IMR-90 (cell line): ENCODE measurements around the gene CCNYL1. TPM values are rescaled to one million over a fixed set of nuclear protein-coding genes. Genes with fewer than 3 reads are reported as not detected.

ENCODE experiments used
- ATAC-seq: fragments of 200-7000 bp; cut with Tn5 transposase; 2 replicates; pipeline ENCODE4 v1.9.1; 2020; ENCODE audit warnings: low read depth, mild to moderate bottlenecking, moderate library complexity
- BruUV-seq: library from RNA; stranded (reverse); fragments of 400-500 nt; replicated peaks from 2 replicates; lab custom pipeline; 2021; lab: Mats Ljungman, UMichigan
- CTCF ChIA-PET: fragments of 300-600 bp; formaldehyde crosslinking; extraction: SDS; loops from one replicate; lab custom pipeline; 2021; ENCODE audit warnings: antibody characterized with exemption; lab: Yijun Ruan, JAX
- POLR2A ChIA-PET: fragments of 300-600 bp; sonication (Branson Sonifier 250); formaldehyde crosslinking; loops from one replicate; lab custom pipeline; 2022; ENCODE audit warnings: antibody characterized with exemption; ENCODE audit not compliant: unreplicated experiment; lab: Charles Lee
- DNase-seq: peaks from one replicate; pipeline ENCODE4 v3.0.0; 2013
- H2AFZ ChIP-seq: replicated peaks from 2 replicates; pipeline ENCODE3; 2013; ENCODE audit warnings: low read length, mild to moderate bottlenecking; ENCODE audit not compliant: poor library complexity
- H2AK5ac ChIP-seq: 2 replicates; pipeline ENCODE4 v1.6.1; 2013; ENCODE audit warnings: low read depth, low read length, inconsistent platforms
- H2AK9ac ChIP-seq: replicated peaks from 2 replicates; pipeline ENCODE3; 2013; ENCODE audit warnings: mild to moderate bottlenecking, low read depth, low read length, moderate library complexity; ENCODE audit not compliant: poor library complexity
- H2BK120ac ChIP-seq: 2 replicates; pipeline ENCODE4 v1.6.1; 2013; ENCODE audit warnings: low read depth, low read length, inconsistent platforms
- H2BK15ac ChIP-seq: 3 replicates; pipeline ENCODE4 v1.6.1; 2013; ENCODE audit warnings: low read depth, low read length, inconsistent platforms
- H2BK20ac ChIP-seq: 2 replicates; pipeline ENCODE4 v1.6.1; 2013; ENCODE audit warnings: low read depth, mild to moderate bottlenecking, inconsistent platforms, low read length, moderate library complexity
- H2BK5ac ChIP-seq: 2 replicates; pipeline ENCODE4 v1.6.1; 2013; ENCODE audit warnings: mild to moderate bottlenecking, low read depth, low read length, inconsistent platforms; ENCODE audit not compliant: poor library complexity, severe bottlenecking
- H3K14ac ChIP-seq: replicated peaks from 2 replicates; pipeline ENCODE4 v1.6.1; 2013; ENCODE audit warnings: low read depth, low read length, inconsistent platforms
- H3K18ac ChIP-seq: 2 replicates; pipeline ENCODE4 v1.6.1; 2013; ENCODE audit warnings: low read depth, low read length, control low read depth
- H3K23ac ChIP-seq: 2 replicates; pipeline ENCODE4 v1.6.1; 2013; ENCODE audit warnings: low read depth, low read length, inconsistent platforms
- H3K27ac ChIP-seq: 2 replicates; pipeline ENCODE4 v1.5.1; 2013; ENCODE audit warnings: mild to moderate bottlenecking, control low read depth, low read length; ENCODE audit not compliant: insufficient read depth
- H3K27me3 ChIP-seq: 2 replicates; pipeline ENCODE4 v1.6.1; 2013; ENCODE audit warnings: low read length; ENCODE audit not compliant: control insufficient read depth, insufficient read depth
- H3K36me3 ChIP-seq: 2 replicates; pipeline ENCODE4 v1.6.1; 2013; ENCODE audit warnings: low read length, mixed read lengths; ENCODE audit not compliant: control insufficient read depth, insufficient read depth
- H3K4ac ChIP-seq: 2 replicates; pipeline ENCODE4 v1.6.1; 2013; ENCODE audit warnings: low read depth, low read length, inconsistent platforms
- H3K4me1 ChIP-seq: 2 replicates; pipeline ENCODE4 v1.6.1; 2013; ENCODE audit warnings: low read length, mixed read lengths; ENCODE audit not compliant: control insufficient read depth, insufficient read depth
- H3K4me2 ChIP-seq: 2 replicates; pipeline ENCODE4 v1.6.1; 2013; ENCODE audit warnings: low read depth, mild to moderate bottlenecking, control low read depth, low read length, moderate library complexity
- H3K4me3 ChIP-seq: 2 replicates; pipeline ENCODE4 v1.5.1; 2013; ENCODE audit warnings: low read depth, mild to moderate bottlenecking, control low read depth, low read length, moderate library complexity; ENCODE audit not compliant: insufficient read depth
- H3K56ac ChIP-seq: 2 replicates; pipeline ENCODE4 v1.6.1; 2013; ENCODE audit warnings: low read length, inconsistent platforms; ENCODE audit not compliant: insufficient read depth; ENCODE audit errors: extremely low read depth
- H3K79me1 ChIP-seq, 2 experiments: 2 replicates each; pipeline ENCODE4 v1.6.1; 2013; ENCODE audit warnings: low read length in 2 of 2, inconsistent platforms in 1 of 2, low read depth in 1 of 2
- H3K9ac ChIP-seq: 2 replicates; pipeline ENCODE4 v1.6.1; 2013; ENCODE audit warnings: low read depth, low read length, control low read depth
- H3K9me1 ChIP-seq: 2 replicates; pipeline ENCODE4 v1.6.1; 2013; ENCODE audit warnings: low read length, inconsistent platforms; ENCODE audit not compliant: insufficient read depth
- H3K9me3 ChIP-seq: 2 replicates; pipeline ENCODE4 v1.6.1; 2013; ENCODE audit warnings: low read length; ENCODE audit not compliant: control insufficient read depth, insufficient read depth
- H4K20me1 ChIP-seq: 2 replicates; pipeline ENCODE4 v1.6.1; 2013; ENCODE audit warnings: low read length, inconsistent platforms; ENCODE audit not compliant: insufficient read depth
- H4K5ac ChIP-seq: 2 replicates; pipeline ENCODE4 v1.6.1; 2013; ENCODE audit warnings: mild to moderate bottlenecking, low read depth, low read length, control low read depth
- H4K8ac ChIP-seq, 2 experiments: 2 replicates each; pipeline ENCODE4 v1.6.1; 2013; ENCODE audit warnings: low read depth in 2 of 2, low read length in 2 of 2, control low read depth in 1 of 2, inconsistent platforms in 1 of 2
- H4K91ac ChIP-seq: 2 replicates; pipeline ENCODE4 v1.6.1; 2013; ENCODE audit warnings: low read depth, low read length, inconsistent platforms; ENCODE audit not compliant: insufficient read depth
- FOS ChIP-seq: fragments of 150-350 bp; IDR thresholded peaks from 2 replicates; pipeline ENCODE4 v1.6.1; 2016; ENCODE audit warnings: low read depth, low read length
- MAFK ChIP-seq: IDR thresholded peaks from 2 replicates; pipeline ENCODE4 v1.6.1; 2012; ENCODE audit warnings: low read depth, low read length, improper control_type of control experiment
- MAZ ChIP-seq: IDR thresholded peaks from 2 replicates; pipeline ENCODE4 v1.6.1; 2012; ENCODE audit warnings: low read depth, mild to moderate bottlenecking, low read length, improper control_type of control experiment, moderate library complexity, borderline replicate concordance
- NFE2L2 ChIP-seq: fragments of 150-350 bp; IDR thresholded peaks from 2 replicates; pipeline ENCODE4 v1.6.1; 2016; ENCODE audit warnings: low read depth, mild to moderate bottlenecking, low read length
- POLR2A ChIP-seq: IDR thresholded peaks from 2 replicates; pipeline ENCODE4 v1.6.1; 2012; ENCODE audit warnings: mild to moderate bottlenecking, low read depth, low read length
- RAD21 ChIP-seq: IDR thresholded peaks from 2 replicates; pipeline ENCODE4 v1.6.1; 2012; ENCODE audit warnings: low read length, improper control_type of control experiment
- WGBS, 2 experiments: methylation state at CpG; one replicate each; pipeline versions ENCODE4 v1.1.5 to v1.1.7; 2013; ENCODE audit warnings: missing lambda C conversion rate in 2 of 2; ENCODE audit not compliant: insufficient read length in 1 of 2; ENCODE audit errors: extremely low coverage in 2 of 2; 5-methylcytosine and 5-hydroxymethylcytosine counted together
- dilution Hi-C: fragments of 300-500 bp; cut with HindIII; formaldehyde crosslinking; loops from one replicate; pipeline ENCODE4 v1.14.3; 2018; ENCODE audit warnings: low sequenced_read_pairs; ENCODE audit not compliant: unreplicated experiment
- in situ Hi-C: fragments of 300-500 bp; cut with MboI; formaldehyde crosslinking; loops from 3 replicates; pipeline ENCODE4 v1.14.3; 2019; ENCODE audit warnings: low sequenced_read_pairs, inconsistent platforms, mixed read lengths
- intact Hi-C: fragments of 100-400 bp; cut with micrococcal nuclease; formaldehyde crosslinking; loops from 2 replicates; pipeline ENCODE4 v1.10.0; 2022
- polyA plus RNA-seq, 3 experiments: library from polyadenylated mRNA; depleted of rRNA; stranded (reverse); fragments of >200 nt; gene quantifications; 2 replicates each; pipeline ENCODE4 v1.2.3, GENCODE V29; 2012; ENCODE audit warnings: low replicate concordance in 1 of 3
- total RNA-seq: library from RNA; depleted of rRNA; stranded (reverse); fragments of >200 nt; gene quantifications from 2 replicates; pipeline ENCODE4 v1.2.3, GENCODE V29; 2012

CCNYL1 gene
- total and polyA plus RNA-seq, 2 of the 4 experiments (the other 2 are of a cell fraction) = 5.4 to 7.3 TPM

DNA sequence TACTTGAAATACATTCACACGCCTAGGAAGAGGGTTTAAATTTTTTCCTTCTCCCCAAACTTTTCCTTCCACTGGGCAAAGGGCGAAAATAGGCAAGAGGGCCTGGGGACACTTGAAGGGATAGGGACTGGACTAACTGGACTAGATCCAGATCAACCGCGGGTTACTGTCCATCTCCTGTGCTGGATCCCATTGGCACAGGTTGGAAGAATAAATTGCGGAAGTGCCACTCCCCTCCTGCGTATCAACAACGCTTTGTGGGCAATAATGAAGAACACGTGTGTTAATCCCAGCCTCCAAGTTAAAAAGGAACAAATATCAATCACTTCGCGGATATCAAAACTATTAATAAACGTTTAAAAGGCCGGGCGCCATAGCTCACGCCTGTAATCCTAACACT, 60.0 kb downstream of the CCNYL1 start:
- no peak overlapping the region for H3K4me3 ChIP-seq
- H3K27ac ChIP-seq = no peak overlapping the region
- no peaks in the 10 kb centered on the region for H3K79me1 ChIP-seq
- no peaks in the 10 kb centered on the region for H3K9me3 ChIP-seq
- H3K4me2 ChIP-seq = no peak overlapping the region
- H3K4me1 ChIP-seq = peaks cover 5% of the 10 kb centered on the region; the same call in 1 of the 2 replicates
- BruUV-seq = no TSS peak
- dilution Hi-C loops = no loop called here
- no peak overlapping the region for H3K14ac ChIP-seq
- ATAC-seq (no peak), DNase-seq (no peak)
- H2AFZ ChIP-seq = peak overlapping the region; percentile 10
- no peak overlapping the region for H4K91ac ChIP-seq
- ChIA-PET POLR2A (no interaction called here), CTCF (interaction anchor here (1.6 kb wide), 1 partner anchor 146 kb away, joined by 4 read pairs; no protein-coding TSS in a partner anchor)
- intact Hi-C loops = no loop called here
- no peak overlapping the region for H4K5ac ChIP-seq
- no peak overlapping the region for H2BK5ac ChIP-seq
- no CpG with 5 or more reads among the region's 14 CpGs for WGBS, 2 experiments
- TF ChIP-seq FOS = no peak
- no peak for TF ChIP-seq NFE2L2
- TF ChIP-seq MAFK = no peak
- no peak for TF ChIP-seq RAD21
- no peak for TF ChIP-seq MAZ
- no peak for TF ChIP-seq POLR2A
- H3K23ac ChIP-seq = no peak overlapping the region
- H4K20me1 ChIP-seq = no peaks in the 10 kb centered on the region; the same call in 1 of the 2 replicates
- H2BK20ac ChIP-seq = no peak overlapping the region
- peaks cover 1% of the 10 kb centered on the region; the same call in 1 of the 2 replicates for H3K27me3 ChIP-seq
- no peaks in the 10 kb centered on the region for H3K36me3 ChIP-seq
- H3K9me1 ChIP-seq = no peaks in the 10 kb centered on the region; the same call in 1 of the 2 replicates
- H3K18ac ChIP-seq = no peak overlapping the region
- H2BK15ac ChIP-seq = no peak overlapping the region
- H3K56ac ChIP-seq = no peak overlapping the region
- H4K8ac ChIP-seq = no peak overlapping the region
- H3K4ac ChIP-seq = no peak overlapping the region
- no peak overlapping the region for H3K9ac ChIP-seq
- H2AK5ac ChIP-seq = no peak overlapping the region
- in situ Hi-C loops = no loop called here
- no peak overlapping the region for H2AK9ac ChIP-seq
- no peak overlapping the region for H2BK120ac ChIP-seq
